NB4 (cell line): ENCODE results near the gene POLDIP3.
"Not testable (repeated sequence)": the region's sequence is repeated elsewhere in the genome, so short reads cannot be mapped to it uniquely, and the experiment has no call there.

ENCODE experiments used
- DNase-seq: peaks from one replicate; pipeline ENCODE4 v3.0.0; 2010; ENCODE audit warnings: low read depth
- H3K4me3 ChIP-seq: one replicate; pipeline ENCODE4 v1.5.1; 2011; ENCODE audit warnings: mild to moderate bottlenecking, low read depth, low read length, moderate library complexity
- CTCF ChIP-seq: IDR thresholded peaks from one replicate; pipeline ENCODE4 v1.5.1; 2012; ENCODE audit warnings: low read depth, low read length
- MAX ChIP-seq: IDR thresholded peaks from 2 replicates; pipeline ENCODE4 v1.6.1; 2011; ENCODE audit warnings: low read depth, low read length
- MYC ChIP-seq: IDR thresholded peaks from 2 replicates; pipeline ENCODE4 v1.6.1; 2011; ENCODE audit warnings: low read depth, low read length
- POLR2A ChIP-seq: IDR thresholded peaks from 2 replicates; pipeline ENCODE4 v1.6.1; 2011; ENCODE audit warnings: mild to moderate bottlenecking; ENCODE audit not compliant: insufficient read length; ENCODE audit errors: extremely low read depth

The POLDIP3 gene

GRCh38 chr22:42547562-42547961, 67.1 kb downstream of the POLDIP3 start:
- DNase-seq = no peak
- TF ChIP-seq MYC (no peak), POLR2A (no peak), CTCF (no peak), MAX (no peak)

GRCh38 chr22:42544686-42545085, 70.0 kb downstream of the POLDIP3 start:
- no peak for TF ChIP-seq MYC
- no peak for TF ChIP-seq POLR2A
- TF ChIP-seq CTCF = no peak
- no peak for TF ChIP-seq MAX
- no peak overlapping the region for H3K4me3 ChIP-seq
- DNase-seq = no peak

More at GRCh38 chr22:42547562-42547961, 67.1 kb downstream of the POLDIP3 start:
- no peak overlapping the region for H3K4me3 ChIP-seq

- H3K4me3 ChIP-seq, DNase-seq: not testable (repeated sequence)
These were observed 75.4 kb downstream of the POLDIP3 start for GRCh38 chr22:42539236-42539771.

GRCh38 chr22:42537199-42537831, 77.4 kb downstream of the POLDIP3 start:
- H3K4me3 ChIP-seq, DNase-seq: not testable (repeated sequence)

- not testable (repeated sequence) for H3K4me3 ChIP-seq, DNase-seq
These were observed 78.0 kb downstream of the POLDIP3 start for GRCh38 chr22:42536634-42537033.

GRCh38 chr22:42536166-42536565, 78.5 kb downstream of the POLDIP3 start:
- H3K4me3 ChIP-seq = no peak overlapping the region
- DNase-seq = no peak

GRCh38 chr22:42535082-42535731, 79.5 kb downstream of the POLDIP3 start:
- not testable (repeated sequence) for DNase-seq, H3K4me3 ChIP-seq

More at GRCh38 chr22:42536166-42536565, 78.5 kb downstream of the POLDIP3 start:
- no peak for TF ChIP-seq POLR2A
- TF ChIP-seq CTCF = no peak
- no peak for TF ChIP-seq MAX
- TF ChIP-seq MYC = no peak
